WTC11 (cell line): ENCODE results near the gene DMP1. TPM values are rescaled to one million over a fixed set of nuclear protein-coding genes. Genes with fewer than 3 reads are reported as not detected.

Experiments
- ATAC-seq: fragments of 200-7000 bp; cut with Tn5 transposase; 2 replicates; pipeline ENCODE4 v1.10.0; 2021; ENCODE audit warnings: mild to moderate bottlenecking, moderate library complexity
- CTCF ChIA-PET: fragments of 300-600 bp; sonication (Branson Sonifier 250); formaldehyde crosslinking; loops from one replicate; lab custom pipeline; 2021; ENCODE audit warnings: antibody characterized with exemption; lab: Charles Lee
- POLR2A ChIA-PET: fragments of 350-600 bp; sonication (Branson Sonifier 250); formaldehyde crosslinking; loops from one replicate; lab custom pipeline; 2021; ENCODE audit warnings: antibody characterized with exemption; lab: Charles Lee
- DNase-seq: peaks from one replicate; pipeline ENCODE4 v3.0.0; 2021; ENCODE audit warnings: low spot score
- H3K27ac Mint-ChIP-seq: 2 replicates; pipeline ENCODE4 v1.8.0; 2021; ENCODE audit warnings: mixed read lengths
- H3K27me3 Mint-ChIP-seq: 2 replicates; pipeline ENCODE4 v1.8.0; 2021; ENCODE audit warnings: low read depth, mild to moderate bottlenecking, moderate library complexity, mixed read lengths
- H3K36me3 Mint-ChIP-seq: 2 replicates; pipeline ENCODE4 v1.8.0; 2021; ENCODE audit warnings: mixed read lengths
- H3K4me1 Mint-ChIP-seq: 2 replicates; pipeline ENCODE4 v1.8.0; 2022; ENCODE audit warnings: mixed read lengths
- H3K4me3 Mint-ChIP-seq: 2 replicates; pipeline ENCODE4 v1.8.0; 2021; ENCODE audit warnings: mild to moderate bottlenecking, moderate library complexity, mixed read lengths
- H3K9me3 Mint-ChIP-seq: 2 replicates; pipeline ENCODE4 v1.8.0; 2021; ENCODE audit warnings: mixed read lengths
- CREB1 ChIP-seq: sonication (generic); formaldehyde crosslinking; IDR thresholded peaks from 2 replicates; pipeline ENCODE4 v1.8.0; 2023; ENCODE audit warnings: mild to moderate bottlenecking, missing genetic modification reagents
- E2F5 ChIP-seq: sonication (generic); formaldehyde crosslinking; IDR thresholded peaks from 2 replicates; pipeline ENCODE4 v1.8.1; 2022; ENCODE audit warnings: mild to moderate bottlenecking, moderate library complexity, missing genetic modification reagents
- EMX1 ChIP-seq: fragments of 250-450 bp; sonication (Bioruptor Pico); IDR thresholded peaks from 2 replicates; pipeline ENCODE4 v1.8.0; 2021; ENCODE audit warnings: mild to moderate bottlenecking
- FOXP1 ChIP-seq: sonication (generic); formaldehyde crosslinking; IDR thresholded peaks from 2 replicates; pipeline ENCODE4 v1.8.0; 2022; ENCODE audit warnings: missing genetic modification reagents, mild to moderate bottlenecking, moderate library complexity, borderline replicate concordance
- FOXP4 ChIP-seq: sonication (generic); formaldehyde crosslinking; IDR thresholded peaks from 2 replicates; pipeline ENCODE4 v1.8.0; 2022; ENCODE audit warnings: mild to moderate bottlenecking, missing genetic modification reagents
- GTF2I ChIP-seq: fragments of 250-450 bp; sonication (Bioruptor Pico); conservative IDR thresholded peaks from 2 replicates; pipeline ENCODE4 v1.4.0; 2021; ENCODE audit warnings: mild to moderate bottlenecking
- HMGA2 ChIP-seq: fragments of 250-450 bp; sonication (Bioruptor Pico); IDR thresholded peaks from 2 replicates; pipeline ENCODE4 v1.4.0; 2021; ENCODE audit warnings: mild to moderate bottlenecking, moderate library complexity
- JAZF1 ChIP-seq: fragments of 250-450 bp; sonication (Bioruptor Pico); IDR thresholded peaks from 2 replicates; pipeline ENCODE4 v1.9.0; 2021; ENCODE audit warnings: moderate library complexity, mild to moderate bottlenecking, inconsistent platforms
- NR1H2 ChIP-seq: sonication (generic); formaldehyde crosslinking; IDR thresholded peaks from 2 replicates; pipeline ENCODE4 v1.9.0; 2021; ENCODE audit warnings: mild to moderate bottlenecking, moderate library complexity, missing genetic modification reagents
- TCF7 ChIP-seq: sonication (generic); formaldehyde crosslinking; IDR thresholded peaks from 2 replicates; pipeline ENCODE4 v1.8.0; 2022; ENCODE audit warnings: mild to moderate bottlenecking, low read depth, missing genetic modification reagents, moderate library complexity
- TP53 ChIP-seq: sonication (generic); formaldehyde crosslinking; IDR thresholded peaks from 2 replicates; pipeline ENCODE4 v1.8.1; 2023; ENCODE audit warnings: mild to moderate bottlenecking, missing genetic modification reagents
- USF2 ChIP-seq: sonication (generic); formaldehyde crosslinking; IDR thresholded peaks from 2 replicates; pipeline ENCODE4 v1.8.1; 2023; ENCODE audit warnings: mild to moderate bottlenecking, missing genetic modification reagents, moderate library complexity
- ZMAT4 ChIP-seq: fragments of 250-450 bp; sonication (Bioruptor Pico); IDR thresholded peaks from 2 replicates; pipeline ENCODE4 v1.9.0; 2021; ENCODE audit warnings: mild to moderate bottlenecking
- ZNF121 ChIP-seq: sonication (generic); formaldehyde crosslinking; IDR thresholded peaks from 2 replicates; pipeline ENCODE4 v1.8.0; 2023; ENCODE audit warnings: missing genetic modification reagents
- ZNF219 ChIP-seq: sonication (generic); formaldehyde crosslinking; IDR thresholded peaks from 2 replicates; pipeline ENCODE4 v1.8.0; 2023; ENCODE audit warnings: missing genetic modification reagents, mild to moderate bottlenecking, borderline replicate concordance
- ZNF317 ChIP-seq: sonication (generic); formaldehyde crosslinking; IDR thresholded peaks from 2 replicates; pipeline ENCODE4 v1.8.1; 2023; ENCODE audit warnings: low read depth, mild to moderate bottlenecking, moderate library complexity, missing genetic modification reagents, borderline replicate concordance
- ZNF423 ChIP-seq: fragments of 250-450 bp; sonication (Bioruptor Pico); IDR thresholded peaks from 2 replicates; pipeline ENCODE4 v2.1.2; 2022; ENCODE audit warnings: mild to moderate bottlenecking, moderate library complexity
- total RNA-seq: library from RNA; stranded (reverse); gene quantifications from 3 replicates; pipeline ENCODE4 v1.2.3, GENCODE V29; 2021
- TF ChIP-seq, protein P1 (sequence below): sonication (generic); formaldehyde crosslinking; IDR thresholded peaks from 2 replicates; pipeline ENCODE4 v1.8.1; 2022; ENCODE audit warnings: low read depth, mild to moderate bottlenecking, moderate library complexity, missing genetic modification reagents, borderline replicate concordance
- TF ChIP-seq, protein P2 (sequence below): sonication (generic); formaldehyde crosslinking; IDR thresholded peaks from 2 replicates; pipeline ENCODE4 v1.8.1; 2023; ENCODE audit warnings: mild to moderate bottlenecking, missing genetic modification reagents
- TF ChIP-seq, protein P3 (sequence below): sonication (generic); formaldehyde crosslinking; IDR thresholded peaks from 2 replicates; pipeline ENCODE4 v1.8.0; 2022; ENCODE audit warnings: missing genetic modification reagents
- TF ChIP-seq, protein P4 (sequence below): sonication (generic); formaldehyde crosslinking; IDR thresholded peaks from 2 replicates; pipeline ENCODE4 v1.8.0; 2022; ENCODE audit warnings: mild to moderate bottlenecking, missing genetic modification reagents
- TF ChIP-seq, protein P5 (sequence below): sonication (generic); formaldehyde crosslinking; conservative IDR thresholded peaks from 2 replicates; pipeline ENCODE4 v1.8.1; 2023; ENCODE audit warnings: mild to moderate bottlenecking, low read depth, missing genetic modification reagents, moderate library complexity

DMP1 gene
- total RNA-seq, 1 experiment from 2014 or later, result 0.11 TPM

GRCh38 chr4:87631668-87632067 is 18.4 kb upstream of the DMP1 start (continued):
- TF ChIP-seq, protein P1, sequence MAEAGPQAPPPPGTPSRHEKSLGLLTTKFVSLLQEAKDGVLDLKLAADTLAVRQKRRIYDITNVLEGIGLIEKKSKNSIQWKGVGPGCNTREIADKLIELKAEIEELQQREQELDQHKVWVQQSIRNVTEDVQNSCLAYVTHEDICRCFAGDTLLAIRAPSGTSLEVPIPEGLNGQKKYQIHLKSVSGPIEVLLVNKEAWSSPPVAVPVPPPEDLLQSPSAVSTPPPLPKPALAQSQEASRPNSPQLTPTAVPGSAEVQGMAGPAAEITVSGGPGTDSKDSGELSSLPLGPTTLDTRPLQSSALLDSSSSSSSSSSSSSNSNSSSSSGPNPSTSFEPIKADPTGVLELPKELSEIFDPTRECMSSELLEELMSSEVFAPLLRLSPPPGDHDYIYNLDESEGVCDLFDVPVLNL (CRISPR knock-in tag), result no peak
- TF ChIP-seq, protein P2, sequence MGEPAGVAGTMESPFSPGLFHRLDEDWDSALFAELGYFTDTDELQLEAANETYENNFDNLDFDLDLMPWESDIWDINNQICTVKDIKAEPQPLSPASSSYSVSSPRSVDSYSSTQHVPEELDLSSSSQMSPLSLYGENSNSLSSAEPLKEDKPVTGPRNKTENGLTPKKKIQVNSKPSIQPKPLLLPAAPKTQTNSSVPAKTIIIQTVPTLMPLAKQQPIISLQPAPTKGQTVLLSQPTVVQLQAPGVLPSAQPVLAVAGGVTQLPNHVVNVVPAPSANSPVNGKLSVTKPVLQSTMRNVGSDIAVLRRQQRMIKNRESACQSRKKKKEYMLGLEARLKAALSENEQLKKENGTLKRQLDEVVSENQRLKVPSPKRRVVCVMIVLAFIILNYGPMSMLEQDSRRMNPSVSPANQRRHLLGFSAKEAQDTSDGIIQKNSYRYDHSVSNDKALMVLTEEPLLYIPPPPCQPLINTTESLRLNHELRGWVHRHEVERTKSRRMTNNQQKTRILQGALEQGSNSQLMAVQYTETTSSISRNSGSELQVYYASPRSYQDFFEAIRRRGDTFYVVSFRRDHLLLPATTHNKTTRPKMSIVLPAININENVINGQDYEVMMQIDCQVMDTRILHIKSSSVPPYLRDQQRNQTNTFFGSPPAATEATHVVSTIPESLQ (CRISPR knock-in tag), result no peak
- TF ChIP-seq, protein P3, sequence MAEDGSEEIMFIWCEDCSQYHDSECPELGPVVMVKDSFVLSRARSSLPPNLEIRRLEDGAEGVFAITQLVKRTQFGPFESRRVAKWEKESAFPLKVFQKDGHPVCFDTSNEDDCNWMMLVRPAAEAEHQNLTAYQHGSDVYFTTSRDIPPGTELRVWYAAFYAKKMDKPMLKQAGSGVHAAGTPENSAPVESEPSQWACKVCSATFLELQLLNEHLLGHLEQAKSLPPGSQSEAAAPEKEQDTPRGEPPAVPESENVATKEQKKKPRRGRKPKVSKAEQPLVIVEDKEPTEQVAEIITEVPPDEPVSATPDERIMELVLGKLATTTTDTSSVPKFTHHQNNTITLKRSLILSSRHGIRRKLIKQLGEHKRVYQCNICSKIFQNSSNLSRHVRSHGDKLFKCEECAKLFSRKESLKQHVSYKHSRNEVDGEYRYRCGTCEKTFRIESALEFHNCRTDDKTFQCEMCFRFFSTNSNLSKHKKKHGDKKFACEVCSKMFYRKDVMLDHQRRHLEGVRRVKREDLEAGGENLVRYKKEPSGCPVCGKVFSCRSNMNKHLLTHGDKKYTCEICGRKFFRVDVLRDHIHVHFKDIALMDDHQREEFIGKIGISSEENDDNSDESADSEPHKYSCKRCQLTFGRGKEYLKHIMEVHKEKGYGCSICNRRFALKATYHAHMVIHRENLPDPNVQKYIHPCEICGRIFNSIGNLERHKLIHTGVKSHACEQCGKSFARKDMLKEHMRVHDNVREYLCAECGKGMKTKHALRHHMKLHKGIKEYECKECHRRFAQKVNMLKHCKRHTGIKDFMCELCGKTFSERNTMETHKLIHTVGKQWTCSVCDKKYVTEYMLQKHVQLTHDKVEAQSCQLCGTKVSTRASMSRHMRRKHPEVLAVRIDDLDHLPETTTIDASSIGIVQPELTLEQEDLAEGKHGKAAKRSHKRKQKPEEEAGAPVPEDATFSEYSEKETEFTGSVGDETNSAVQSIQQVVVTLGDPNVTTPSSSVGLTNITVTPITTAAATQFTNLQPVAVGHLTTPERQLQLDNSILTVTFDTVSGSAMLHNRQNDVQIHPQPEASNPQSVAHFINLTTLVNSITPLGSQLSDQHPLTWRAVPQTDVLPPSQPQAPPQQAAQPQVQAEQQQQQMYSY, result no peak
- no peak for TF ChIP-seq ZNF423
- TF ChIP-seq CREB1 (CRISPR knock-in tag), result no peak
- TF ChIP-seq HMGA2 (CRISPR knock-in tag), result no peak
- TF ChIP-seq, all 79 proteins: peak for 0

DNA sequence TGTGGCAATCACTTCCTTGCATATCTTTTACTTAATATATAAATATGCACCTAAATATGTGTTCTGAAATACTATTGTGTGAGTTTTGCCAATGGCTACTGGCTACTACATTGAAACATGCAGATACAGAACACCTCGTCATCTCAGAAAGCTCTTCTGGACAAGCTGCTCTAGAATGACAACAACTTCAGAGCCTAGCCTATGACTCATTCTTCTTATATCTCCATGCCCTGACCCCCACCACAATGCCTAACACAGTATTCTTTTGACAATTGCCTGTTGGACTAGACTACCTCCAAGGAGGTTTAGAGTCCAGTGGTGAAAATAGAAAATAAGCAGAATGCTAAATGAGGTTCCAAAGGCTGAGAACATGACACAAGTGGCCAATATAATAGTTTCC is 17.6 kb upstream of the DMP1 start:
- ChIA-PET POLR2A (no interaction called here), CTCF (no interaction called here)
- H3K36me3 Mint-ChIP-seq, result no peaks in the 10 kb centered on the region

More for the DNA sequence above, 17.6 kb upstream of the DMP1 start:
- no peaks in the 10 kb centered on the region for H3K27me3 Mint-ChIP-seq
- no peaks in the 10 kb centered on the region for H3K4me1 Mint-ChIP-seq
- no peak overlapping the region for H3K27ac Mint-ChIP-seq
- peaks cover 14% of the 10 kb centered on the region for H3K9me3 Mint-ChIP-seq
- H3K4me3 Mint-ChIP-seq, result no peak overlapping the region
- ATAC-seq (no peak), DNase-seq (no peak)
- TF ChIP-seq HMGA2 (CRISPR knock-in tag), result no peak
- TF ChIP-seq FOXP1 (CRISPR knock-in tag), result no peak
- no peak for TF ChIP-seq FOXP4
- TF ChIP-seq ZMAT4 (CRISPR knock-in tag), result no peak
- TF ChIP-seq, protein P4, sequence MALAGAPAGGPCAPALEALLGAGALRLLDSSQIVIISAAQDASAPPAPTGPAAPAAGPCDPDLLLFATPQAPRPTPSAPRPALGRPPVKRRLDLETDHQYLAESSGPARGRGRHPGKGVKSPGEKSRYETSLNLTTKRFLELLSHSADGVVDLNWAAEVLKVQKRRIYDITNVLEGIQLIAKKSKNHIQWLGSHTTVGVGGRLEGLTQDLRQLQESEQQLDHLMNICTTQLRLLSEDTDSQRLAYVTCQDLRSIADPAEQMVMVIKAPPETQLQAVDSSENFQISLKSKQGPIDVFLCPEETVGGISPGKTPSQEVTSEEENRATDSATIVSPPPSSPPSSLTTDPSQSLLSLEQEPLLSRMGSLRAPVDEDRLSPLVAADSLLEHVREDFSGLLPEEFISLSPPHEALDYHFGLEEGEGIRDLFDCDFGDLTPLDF, result no peak
- no peak for TF ChIP-seq EMX1 (CRISPR knock-in tag)
- no peak for TF ChIP-seq USF2 (CRISPR knock-in tag)
- no peak for TF ChIP-seq ZNF317
- TF ChIP-seq TP53, result no peak
- TF ChIP-seq ZNF219 (CRISPR knock-in tag), result no peak
- TF ChIP-seq GTF2I (CRISPR knock-in tag), result no peak
- no peak for TF ChIP-seq TCF7 (CRISPR knock-in tag)
- no peak for TF ChIP-seq E2F5 (CRISPR knock-in tag)
- no peak for TF ChIP-seq ZNF121 (CRISPR knock-in tag)
- TF ChIP-seq, protein P5, sequence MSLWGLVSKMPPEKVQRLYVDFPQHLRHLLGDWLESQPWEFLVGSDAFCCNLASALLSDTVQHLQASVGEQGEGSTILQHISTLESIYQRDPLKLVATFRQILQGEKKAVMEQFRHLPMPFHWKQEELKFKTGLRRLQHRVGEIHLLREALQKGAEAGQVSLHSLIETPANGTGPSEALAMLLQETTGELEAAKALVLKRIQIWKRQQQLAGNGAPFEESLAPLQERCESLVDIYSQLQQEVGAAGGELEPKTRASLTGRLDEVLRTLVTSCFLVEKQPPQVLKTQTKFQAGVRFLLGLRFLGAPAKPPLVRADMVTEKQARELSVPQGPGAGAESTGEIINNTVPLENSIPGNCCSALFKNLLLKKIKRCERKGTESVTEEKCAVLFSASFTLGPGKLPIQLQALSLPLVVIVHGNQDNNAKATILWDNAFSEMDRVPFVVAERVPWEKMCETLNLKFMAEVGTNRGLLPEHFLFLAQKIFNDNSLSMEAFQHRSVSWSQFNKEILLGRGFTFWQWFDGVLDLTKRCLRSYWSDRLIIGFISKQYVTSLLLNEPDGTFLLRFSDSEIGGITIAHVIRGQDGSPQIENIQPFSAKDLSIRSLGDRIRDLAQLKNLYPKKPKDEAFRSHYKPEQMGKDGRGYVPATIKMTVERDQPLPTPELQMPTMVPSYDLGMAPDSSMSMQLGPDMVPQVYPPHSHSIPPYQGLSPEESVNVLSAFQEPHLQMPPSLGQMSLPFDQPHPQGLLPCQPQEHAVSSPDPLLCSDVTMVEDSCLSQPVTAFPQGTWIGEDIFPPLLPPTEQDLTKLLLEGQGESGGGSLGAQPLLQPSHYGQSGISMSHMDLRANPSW, result no peak
- no peak for TF ChIP-seq JAZF1
- TF ChIP-seq NR1H2 (CRISPR knock-in tag), result no peak
